Activated naive CD4-positive, alpha-beta T cell treated with anti-CD3 and anti-CD28 coated beads, Interleukin-2, amount 50 U/mL, for 72 hours (primary cell): Measurements from ENCODE around the gene KCNJ6. TPM values are rescaled to one million over a fixed set of nuclear protein-coding genes. Genes with fewer than 3 reads are reported as not detected.
"Not testable (repeated sequence)": the region's sequence is repeated elsewhere in the genome, so short reads cannot be mapped to it uniquely, and the experiment has no call there.

ENCODE experiments used
- ATAC-seq, 2 donors: fragments of 150-1000 bp; cut with Tn5 transposase; 2 replicates each; pipeline ENCODE4 v1.10.0; 2021; ENCODE audit warnings: mild to moderate bottlenecking in 2 of 2, moderate library complexity in 2 of 2
- DNase-seq, 2 donors: peaks; one replicate each; pipeline ENCODE4 v3.0.0; 2021 to 2022; ENCODE audit warnings: low spot score in 2 of 2
- H3K27ac Mint-ChIP-seq, 2 donors: one replicate each; pipeline ENCODE4 v1.8.0; 2022; ENCODE audit warnings: mild to moderate bottlenecking in 2 of 2, mixed read lengths in 2 of 2
- H3K36me3 Mint-ChIP-seq, 2 donors: one replicate each; pipeline ENCODE4 v1.8.0; 2022; ENCODE audit warnings: mixed read lengths in 2 of 2
- H3K9me3 Mint-ChIP-seq, 2 donors: one replicate each; pipeline ENCODE4 v1.8.0; 2022; ENCODE audit warnings: mixed read lengths in 2 of 2
- total RNA-seq, 2 donors: library from RNA; stranded (reverse); gene quantifications; one replicate each; pipeline ENCODE4 v1.2.3, GENCODE V29; 2022

The KCNJ6 gene
- total RNA-seq, 2 donors from 2014 or later = not detected

DNA sequence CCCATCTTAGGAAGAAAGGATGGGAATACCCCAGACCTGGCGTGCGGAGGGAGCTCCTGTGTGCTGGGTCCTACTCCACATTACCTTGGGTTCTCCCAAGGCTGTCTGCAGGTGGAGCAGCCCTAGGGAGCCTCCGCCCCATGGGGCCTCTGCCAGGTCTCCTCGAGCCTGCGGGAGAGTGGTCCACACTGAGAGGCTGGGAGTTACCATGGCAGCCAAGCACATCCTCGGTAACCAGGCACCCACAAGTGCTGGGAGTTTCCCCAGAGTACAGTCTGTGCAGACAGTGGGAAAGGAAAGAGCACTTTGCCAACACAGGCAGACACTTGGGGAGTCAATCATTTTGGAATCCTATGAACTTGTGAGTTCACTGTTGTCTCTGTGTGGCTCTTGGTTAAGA lies 300.3 kb downstream of the KCNJ6 start:
- Mint-ChIP-seq H3K9me3 (peaks cover 0 to 5% of the 10 kb centered on the region in 2 donors), H3K27ac (no peak overlapping the region), H3K36me3 (no peaks in the 10 kb centered on the region)
- DNase-seq (no peak), ATAC-seq (no peak)

DNA sequence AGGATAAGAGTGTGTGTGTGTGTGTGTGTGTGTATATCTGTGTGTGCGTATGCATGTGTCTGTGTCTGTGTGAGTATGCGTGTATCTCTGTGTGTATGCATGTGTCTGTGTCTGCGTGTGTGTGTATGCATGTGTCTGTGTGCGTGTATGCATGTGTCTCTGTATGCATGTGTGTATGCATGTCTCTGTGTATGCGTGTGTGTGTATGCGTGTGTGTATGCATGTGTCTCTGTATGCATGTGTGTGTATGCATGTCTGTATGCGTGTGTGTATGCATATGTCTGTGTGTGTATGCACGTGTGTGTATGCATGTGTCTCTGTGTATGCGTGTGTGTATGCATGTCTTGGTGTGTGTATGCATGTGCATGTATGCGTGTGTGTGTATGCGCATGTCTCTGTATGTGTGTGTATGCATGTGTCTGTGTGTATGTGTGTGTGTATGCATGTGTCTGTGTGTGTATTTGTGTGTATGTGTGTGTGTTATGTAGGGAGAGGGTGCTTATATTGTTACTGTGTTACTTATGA lies 301.8 kb downstream of the KCNJ6 start:
- Mint-ChIP-seq H3K27ac (no peak overlapping the region), H3K36me3 (no peaks in the 10 kb centered on the region), H3K9me3 (peaks cover 0 to 5% of the 10 kb centered on the region in 2 donors)
- DNase-seq = no peak
- no peak for ATAC-seq

- H3K9me3 Mint-ChIP-seq = no peaks in the 10 kb centered on the region
- no peak for ATAC-seq
- no peak for DNase-seq
- H3K27ac Mint-ChIP-seq = no peak overlapping the region
- H3K36me3 Mint-ChIP-seq = no peaks in the 10 kb centered on the region
Measured at GRCh38 chr21:37607081-37607480, 309.2 kb downstream of the KCNJ6 start.

DNA sequence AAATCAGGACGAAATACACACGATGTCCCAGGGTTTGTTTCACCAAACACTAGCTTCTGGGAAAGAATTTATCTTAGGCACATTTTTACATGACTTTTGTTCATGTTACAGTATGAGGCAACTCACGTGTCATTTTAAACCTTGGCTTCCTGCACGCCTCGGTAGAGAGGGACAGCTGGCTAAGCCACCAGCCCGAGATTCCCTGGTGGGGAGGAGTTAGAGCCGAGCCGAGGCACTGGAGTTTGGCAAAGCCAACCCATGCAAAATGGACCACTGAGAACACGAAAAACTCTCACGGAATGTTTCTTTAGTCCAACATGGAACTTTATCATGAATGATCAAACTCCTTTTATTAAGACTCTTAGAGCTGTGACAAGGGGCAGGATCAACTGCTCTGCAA lies 309.7 kb downstream of the KCNJ6 start:
- DNase-seq = no peak
- H3K9me3 Mint-ChIP-seq = no peaks in the 10 kb centered on the region

GRCh38 chr21:37605006-37605405 lies 311.3 kb downstream of the KCNJ6 start:
- Mint-ChIP-seq H3K36me3 (no peaks in the 10 kb centered on the region), H3K9me3 (no peaks in the 10 kb centered on the region), H3K27ac (no peak overlapping the region)
- DNase-seq (no peak), ATAC-seq (no peak)

More for the DNA sequence above, 309.7 kb downstream of the KCNJ6 start:
- H3K36me3 Mint-ChIP-seq = no peaks in the 10 kb centered on the region
- no peak overlapping the region for H3K27ac Mint-ChIP-seq
- no peak for ATAC-seq

DNA sequence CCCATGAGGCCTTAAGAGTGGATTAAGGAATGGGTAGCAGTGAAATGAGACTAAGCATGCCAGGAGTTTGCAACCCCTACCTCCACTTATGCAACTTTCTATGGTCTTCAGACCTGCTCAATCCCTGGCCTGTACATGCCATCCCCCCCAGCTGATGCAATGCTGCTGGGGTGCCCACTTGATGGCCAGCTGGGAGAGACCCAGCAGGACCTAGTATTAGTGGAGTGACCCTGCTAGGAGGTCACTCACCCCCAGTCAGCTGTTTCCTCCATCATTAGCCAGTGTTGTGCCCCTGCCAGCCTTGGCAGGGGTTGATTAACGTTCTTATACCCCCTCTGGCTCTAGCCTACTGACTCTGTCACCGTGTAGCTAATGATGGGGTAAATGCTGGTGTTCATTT lies 313.1 kb downstream of the KCNJ6 start:
- Mint-ChIP-seq H3K27ac (no peak overlapping the region), H3K36me3 (no peaks in the 10 kb centered on the region), H3K9me3 (peaks cover 3 to 4% of the 10 kb centered on the region in 2 donors)
- no peak for DNase-seq
- ATAC-seq = no peak

DNA sequence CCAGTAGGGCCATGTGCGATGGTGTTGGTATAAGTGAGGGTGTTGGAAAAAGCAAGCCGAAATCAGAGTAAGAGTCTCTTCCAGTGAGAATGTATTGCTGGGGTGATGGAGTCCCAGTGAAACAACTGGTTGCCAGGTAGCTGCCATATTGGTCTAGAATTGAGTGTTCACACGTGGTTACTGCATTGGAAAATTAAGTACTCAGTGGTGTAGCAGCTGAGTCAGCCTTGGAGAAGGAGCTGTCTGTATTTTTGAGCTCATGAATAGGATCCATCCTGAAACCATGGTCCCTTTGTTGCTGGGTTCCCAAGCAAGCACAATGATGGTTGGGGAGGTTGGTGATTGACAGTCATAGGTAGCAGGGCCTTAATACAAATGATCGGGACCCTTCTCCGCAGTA lies 314.3 kb downstream of the KCNJ6 start:
- Mint-ChIP-seq H3K9me3 (peaks cover 3 to 4% of the 10 kb centered on the region in 2 donors), H3K27ac (no peak overlapping the region), H3K36me3 (no peaks in the 10 kb centered on the region)
- DNase-seq (no peak), ATAC-seq (peak; percentile 22 to 61)

- Mint-ChIP-seq H3K9me3 (peaks cover 3 to 4% of the 10 kb centered on the region in 2 donors), H3K36me3 (no peaks in the 10 kb centered on the region), H3K27ac (no peak overlapping the region)
- ATAC-seq = no peak
- no peak for DNase-seq
Measured at GRCh38 chr21:37601027-37601426, 315.2 kb downstream of the KCNJ6 start.

DNA sequence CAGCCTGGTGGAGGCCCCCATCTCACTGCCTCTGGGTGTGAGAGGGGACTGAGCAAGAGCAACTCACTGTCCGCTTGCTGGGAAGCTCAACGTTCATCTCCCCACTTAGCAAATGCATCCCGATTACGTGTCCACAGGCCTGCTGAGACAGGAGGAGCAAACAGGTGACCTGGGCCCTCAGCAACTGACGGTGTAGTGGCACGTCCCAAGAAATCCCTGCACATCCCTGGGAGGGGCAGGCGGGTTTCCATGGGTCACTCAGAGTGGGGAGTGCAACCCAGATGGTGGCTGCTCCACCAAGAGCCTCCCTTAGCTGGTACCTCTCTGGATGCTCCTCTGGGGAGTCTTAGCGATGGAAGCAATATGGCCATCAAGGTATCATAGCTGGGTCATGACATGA lies 320.3 kb downstream of the KCNJ6 start:
- ATAC-seq (no peak), DNase-seq (no peak)

GRCh38 chr21:37594472-37594951 lies 321.7 kb downstream of the KCNJ6 start:
- no peak for DNase-seq
- ATAC-seq = no peak
- Mint-ChIP-seq H3K27ac (no peak overlapping the region), H3K36me3 (no peaks in the 10 kb centered on the region), H3K9me3 (peaks cover 3 to 4% of the 10 kb centered on the region in 2 donors)

More for the DNA sequence above, 320.3 kb downstream of the KCNJ6 start:
- Mint-ChIP-seq H3K27ac (no peak overlapping the region), H3K9me3 (peaks cover 3 to 4% of the 10 kb centered on the region in 2 donors), H3K36me3 (no peaks in the 10 kb centered on the region)

- H3K27ac Mint-ChIP-seq = no peak overlapping the region
- peaks cover 3 to 4% of the 10 kb centered on the region in 2 donors for H3K9me3 Mint-ChIP-seq
- H3K36me3 Mint-ChIP-seq = no peaks in the 10 kb centered on the region
- no peak for DNase-seq
- no peak for ATAC-seq
Measured at GRCh38 chr21:37593740-37594471, 322.4 kb downstream of the KCNJ6 start.

DNA sequence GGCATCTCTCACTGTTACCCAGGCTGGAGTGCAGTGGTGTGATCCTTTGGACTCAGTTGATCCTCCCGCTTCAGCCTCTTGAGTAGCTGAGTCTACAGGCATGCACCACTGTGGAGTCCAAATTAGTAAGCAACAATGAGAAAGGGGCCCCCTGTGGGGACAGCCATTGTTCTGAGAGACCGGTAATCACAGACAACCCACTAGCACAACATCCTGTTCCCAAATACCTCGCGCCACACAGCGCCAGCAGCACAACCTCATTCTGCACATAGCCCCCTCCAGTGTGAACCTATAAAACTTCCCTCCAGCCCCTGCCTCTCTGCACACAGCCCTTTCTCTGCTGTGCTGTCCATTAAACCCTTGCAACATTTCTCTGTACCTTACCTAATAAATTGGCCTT lies 323.2 kb downstream of the KCNJ6 start:
- ATAC-seq (no peak), DNase-seq (no peak)
- Mint-ChIP-seq H3K36me3 (no peaks in the 10 kb centered on the region), H3K9me3 (no peaks in the 10 kb centered on the region), H3K27ac (peak overlapping the region in 1 of 2 donors; percentile 93)

DNA sequence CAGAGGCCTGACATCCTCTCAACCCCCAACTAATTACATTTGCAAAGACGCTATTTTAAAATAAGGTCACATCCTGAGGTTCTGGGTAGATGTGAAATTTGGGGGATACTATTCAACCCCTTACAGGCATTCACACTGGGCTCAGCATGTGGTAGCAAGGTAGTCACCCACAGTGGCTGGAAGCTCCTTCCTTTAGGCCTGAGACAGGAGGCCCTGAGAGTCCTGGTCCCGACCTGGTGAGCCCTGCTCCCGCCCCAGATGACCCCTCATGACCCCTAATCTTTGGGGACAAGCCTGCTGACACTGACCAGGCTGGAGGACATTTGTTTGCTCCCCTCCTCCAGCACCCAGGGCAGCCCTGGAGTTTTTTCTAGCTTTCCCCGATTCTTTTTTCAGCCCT lies 323.8 kb downstream of the KCNJ6 start:
- H3K27ac Mint-ChIP-seq = no peak overlapping the region
- DNase-seq = no peak
- ATAC-seq = no peak
- no peaks in the 10 kb centered on the region for H3K9me3 Mint-ChIP-seq
- H3K36me3 Mint-ChIP-seq = no peaks in the 10 kb centered on the region

DNA sequence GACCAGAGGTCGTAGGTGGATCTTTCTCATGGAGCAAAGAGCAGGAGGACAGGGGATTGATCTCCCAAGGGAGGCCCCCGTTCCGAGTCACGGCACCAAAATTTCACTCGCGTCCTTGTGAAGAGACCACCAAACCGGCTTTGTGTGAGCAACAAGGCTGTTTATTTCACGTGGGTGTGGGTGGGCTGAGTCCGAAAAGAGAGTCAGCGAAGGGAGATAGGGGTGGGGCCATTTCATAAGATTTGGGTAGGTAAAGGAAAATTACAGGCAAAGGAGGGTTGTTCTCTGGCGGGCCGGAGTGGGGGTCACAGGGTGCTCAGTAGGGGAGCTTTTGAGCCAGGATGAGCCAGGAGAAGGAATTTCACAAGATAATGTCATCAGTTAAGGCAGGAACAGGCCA lies 324.3 kb downstream of the KCNJ6 start:
- not testable (repeated sequence) for ATAC-seq, H3K36me3 Mint-ChIP-seq, H3K27ac Mint-ChIP-seq, H3K9me3 Mint-ChIP-seq, DNase-seq

GRCh38 chr21:37590836-37591235 lies 325.4 kb downstream of the KCNJ6 start:
- not testable (repeated sequence) for H3K9me3 Mint-ChIP-seq, DNase-seq, ATAC-seq, H3K27ac Mint-ChIP-seq, H3K36me3 Mint-ChIP-seq

GRCh38 chr21:37588644-37589043 lies 327.6 kb downstream of the KCNJ6 start:
- H3K27ac Mint-ChIP-seq, H3K36me3 Mint-ChIP-seq, H3K9me3 Mint-ChIP-seq, DNase-seq, ATAC-seq: not testable (repeated sequence)

- DNase-seq = no peak
- ATAC-seq = no peak
- Mint-ChIP-seq H3K9me3 (no peaks in the 10 kb centered on the region), H3K36me3 (no peaks in the 10 kb centered on the region), H3K27ac (no peak overlapping the region)
Measured at GRCh38 chr21:37587635-37588177, 328.6 kb downstream of the KCNJ6 start.

DNA sequence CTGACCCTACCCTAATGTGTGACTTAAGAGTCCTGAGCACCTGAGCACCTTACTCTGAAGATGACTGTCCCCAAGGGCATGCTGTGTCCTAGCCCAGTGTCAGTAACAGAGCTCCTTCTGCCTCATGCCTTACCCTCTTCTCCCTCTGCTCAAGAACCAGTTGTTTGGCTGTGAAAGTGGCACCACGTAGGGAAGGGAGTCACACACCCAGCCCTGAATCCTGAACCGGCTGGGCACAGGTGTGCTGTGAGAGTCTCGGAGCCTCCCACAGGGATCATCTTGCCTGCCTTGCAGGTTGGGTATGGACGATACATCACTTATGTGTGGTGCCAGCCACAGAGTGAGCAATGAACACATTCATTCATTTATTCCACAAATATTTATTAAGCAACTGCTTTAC lies 329.1 kb downstream of the KCNJ6 start:
- DNase-seq (no peak), ATAC-seq (no peak)
- Mint-ChIP-seq H3K9me3 (no peaks in the 10 kb centered on the region), H3K27ac (no peak overlapping the region), H3K36me3 (no peaks in the 10 kb centered on the region)
